ENCODE results near the gene CNNM3. TPM values are rescaled to one million over a fixed set of nuclear protein-coding genes. Genes with fewer than 3 reads are reported as not detected.

The CNNM3 gene
- total RNA-seq, 1 donor from 2014 or later = 5.6 TPM

DNA sequence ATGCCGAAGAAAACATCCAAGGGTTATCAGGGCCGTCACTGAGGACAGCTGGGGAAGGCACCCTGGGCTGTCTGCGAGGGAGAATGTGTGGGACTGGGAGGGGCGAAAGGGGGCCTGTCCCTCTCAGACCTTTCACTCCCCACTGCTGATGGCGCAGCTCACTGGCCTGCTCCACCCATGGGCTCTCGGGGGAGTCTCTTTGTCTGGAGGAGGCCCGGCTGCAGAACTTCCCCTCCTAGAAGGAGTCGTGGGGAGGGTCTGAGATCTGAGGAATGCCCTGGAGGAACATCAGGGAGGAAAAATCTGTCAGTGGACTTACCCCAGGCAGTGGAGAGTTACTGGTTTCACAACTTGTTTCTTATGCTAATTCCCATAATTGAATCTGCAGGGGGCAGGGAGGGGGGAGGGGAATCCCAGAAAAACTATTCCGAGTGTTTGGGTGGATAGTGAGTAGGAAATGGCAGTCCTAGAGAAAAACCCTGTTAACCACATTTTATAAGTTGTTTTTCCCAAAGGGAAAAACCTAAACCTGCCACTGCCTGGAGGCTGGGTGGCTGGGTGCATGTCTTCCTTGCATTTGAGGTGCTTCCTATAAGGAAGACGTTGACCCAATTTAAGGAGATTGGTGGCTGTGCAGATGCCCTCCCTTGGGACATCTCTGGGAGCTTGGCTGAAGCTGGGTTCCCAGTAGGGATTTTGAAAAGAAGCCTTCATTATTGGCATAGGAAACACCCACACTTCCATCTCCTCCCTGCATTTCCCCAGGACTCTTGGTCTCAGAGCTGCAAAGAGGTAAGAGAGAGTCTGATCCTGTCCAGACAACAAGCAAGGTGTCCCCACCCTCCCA lies 65.5 kb downstream of the CNNM3 start:
- H3K4me1 ChIP-seq (ENCODE audit: insufficient read depth, low read length) = no peaks in the 10 kb centered on the region
- H3K9me3 ChIP-seq (ENCODE audit: insufficient read depth, low read depth, low read length) = no peaks in the 10 kb centered on the region
- H4K20me1 ChIP-seq (ENCODE audit: insufficient read depth, low read length) = no peaks in the 10 kb centered on the region
- H3K36me3 ChIP-seq (ENCODE audit: insufficient read depth, low read length) = no peaks in the 10 kb centered on the region
- H3K79me2 ChIP-seq (ENCODE audit: insufficient read depth, low read length) = no peaks in the 10 kb centered on the region
- TF ChIP-seq, protein P1, sequence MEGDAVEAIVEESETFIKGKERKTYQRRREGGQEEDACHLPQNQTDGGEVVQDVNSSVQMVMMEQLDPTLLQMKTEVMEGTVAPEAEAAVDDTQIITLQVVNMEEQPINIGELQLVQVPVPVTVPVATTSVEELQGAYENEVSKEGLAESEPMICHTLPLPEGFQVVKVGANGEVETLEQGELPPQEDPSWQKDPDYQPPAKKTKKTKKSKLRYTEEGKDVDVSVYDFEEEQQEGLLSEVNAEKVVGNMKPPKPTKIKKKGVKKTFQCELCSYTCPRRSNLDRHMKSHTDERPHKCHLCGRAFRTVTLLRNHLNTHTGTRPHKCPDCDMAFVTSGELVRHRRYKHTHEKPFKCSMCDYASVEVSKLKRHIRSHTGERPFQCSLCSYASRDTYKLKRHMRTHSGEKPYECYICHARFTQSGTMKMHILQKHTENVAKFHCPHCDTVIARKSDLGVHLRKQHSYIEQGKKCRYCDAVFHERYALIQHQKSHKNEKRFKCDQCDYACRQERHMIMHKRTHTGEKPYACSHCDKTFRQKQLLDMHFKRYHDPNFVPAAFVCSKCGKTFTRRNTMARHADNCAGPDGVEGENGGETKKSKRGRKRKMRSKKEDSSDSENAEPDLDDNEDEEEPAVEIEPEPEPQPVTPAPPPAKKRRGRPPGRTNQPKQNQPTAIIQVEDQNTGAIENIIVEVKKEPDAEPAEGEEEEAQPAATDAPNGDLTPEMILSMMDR (IDR thresholded peaks at IDR 0.05; ENCODE audit: insufficient read depth, low read depth, low read length) = no peak
- TF ChIP-seq EZH2 (IDR thresholded peaks at IDR 0.05; ENCODE audit: insufficient read depth, low read length) = no peak
- peaks cover 11% of the 10 kb centered on the region for H3K4me1 Mint-ChIP-seq (ENCODE audit: low read depth, unreplicated experiment)
- no peak overlapping the region for H3K4me3 ChIP-seq (ENCODE audit: insufficient read depth, low read depth, low read length)
- H2AFZ ChIP-seq (ENCODE audit: low read depth, low read length) = no peak overlapping the region
- H3K27me3 ChIP-seq (ENCODE audit: insufficient read depth, low read length) = peaks cover 5% of the 10 kb centered on the region
- no peak overlapping the region for H3K4me2 ChIP-seq (ENCODE audit: low read length)
- no peak for FAIRE-seq
- DNase-seq (ENCODE audit: low read depth) = no peak
- H3K4me3 Mint-ChIP-seq (ENCODE audit: unreplicated experiment) = no peak overlapping the region
- H3K36me3 Mint-ChIP-seq (ENCODE audit: low read depth, unreplicated experiment) = no peaks in the 10 kb centered on the region
- H3K27ac ChIP-seq (ENCODE audit: low read depth, low read length) = no peak overlapping the region
- peaks cover 16% of the 10 kb centered on the region for H3K27me3 Mint-ChIP-seq (ENCODE audit: low read depth, unreplicated experiment)
- H3K27ac Mint-ChIP-seq (ENCODE audit: unreplicated experiment) = no peak overlapping the region
- H3K9ac ChIP-seq (ENCODE audit: low read length) = no peak overlapping the region
- H3K9me3 Mint-ChIP-seq (ENCODE audit: unreplicated experiment) = no peaks in the 10 kb centered on the region

DNA sequence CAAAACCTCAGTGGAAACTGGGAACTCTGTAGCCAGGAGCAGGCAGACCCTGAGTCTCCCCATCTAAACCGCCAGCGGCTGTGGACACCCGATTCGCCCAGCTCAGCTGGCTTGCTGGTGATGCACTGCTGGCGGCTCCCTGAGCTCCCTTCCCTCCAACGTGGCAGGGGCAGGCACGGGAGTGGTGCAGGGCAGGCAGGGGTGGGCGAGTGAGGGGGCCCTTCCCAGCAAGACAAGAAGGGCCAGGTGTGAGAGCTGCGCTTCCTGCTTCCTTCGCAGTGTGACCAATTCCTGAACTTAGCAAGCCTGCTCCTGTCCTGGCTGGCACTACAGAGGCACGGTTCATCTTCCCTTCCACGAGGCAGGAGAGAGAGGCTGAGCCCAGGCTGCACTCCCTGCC lies 66.2 kb downstream of the CNNM3 start:
- Mint-ChIP-seq H3K27ac (ENCODE audit: unreplicated experiment) (no peak overlapping the region), H3K4me3 (ENCODE audit: unreplicated experiment) (no peak overlapping the region), H3K27me3 (ENCODE audit: low read depth, unreplicated experiment) (peaks cover 16% of the 10 kb centered on the region), H3K9me3 (ENCODE audit: unreplicated experiment) (no peaks in the 10 kb centered on the region), H3K36me3 (ENCODE audit: low read depth, unreplicated experiment) (no peaks in the 10 kb centered on the region), H3K4me1 (ENCODE audit: low read depth, unreplicated experiment) (peaks cover 10% of the 10 kb centered on the region)
- Histone ChIP-seq H3K27me3 (ENCODE audit: insufficient read depth, low read length) (peaks cover 5% of the 10 kb centered on the region), H3K79me2 (ENCODE audit: insufficient read depth, low read length) (no peaks in the 10 kb centered on the region), H4K20me1 (ENCODE audit: insufficient read depth, low read length) (no peaks in the 10 kb centered on the region), H3K9me3 (ENCODE audit: insufficient read depth, low read depth, low read length) (no peaks in the 10 kb centered on the region), H2AFZ (ENCODE audit: low read depth, low read length) (no peak overlapping the region), H3K9ac (ENCODE audit: low read length) (no peak overlapping the region), H3K4me3 (ENCODE audit: insufficient read depth, low read depth, low read length) (no peak overlapping the region), H3K4me2 (ENCODE audit: low read length) (no peak overlapping the region), H3K4me1 (ENCODE audit: insufficient read depth, low read length) (no peaks in the 10 kb centered on the region), H3K36me3 (ENCODE audit: insufficient read depth, low read length) (no peaks in the 10 kb centered on the region), H3K27ac (ENCODE audit: low read depth, low read length) (no peak overlapping the region)
- DNase-seq (ENCODE audit: low read depth) (no peak), FAIRE-seq (no peak)
- TF ChIP-seq, protein P1 (IDR thresholded peaks at IDR 0.05; ENCODE audit: insufficient read depth, low read depth, low read length) = no peak
- no peak for TF ChIP-seq EZH2 (IDR thresholded peaks at IDR 0.05; ENCODE audit: insufficient read depth, low read length)

- DNase-seq (ENCODE audit: low read depth) (no peak), FAIRE-seq (no peak)
- no peak overlapping the region for H3K27ac Mint-ChIP-seq (ENCODE audit: unreplicated experiment)
- Histone ChIP-seq H2AFZ (ENCODE audit: low read depth, low read length) (no peak overlapping the region), H3K4me3 (ENCODE audit: insufficient read depth, low read depth, low read length) (no peak overlapping the region), H3K4me1 (ENCODE audit: insufficient read depth, low read length) (no peaks in the 10 kb centered on the region), H3K4me2 (ENCODE audit: low read length) (no peak overlapping the region), H3K27me3 (ENCODE audit: insufficient read depth, low read length) (peaks cover 5% of the 10 kb centered on the region), H3K79me2 (ENCODE audit: insufficient read depth, low read length) (no peaks in the 10 kb centered on the region), H3K9ac (ENCODE audit: low read length) (no peak overlapping the region), H3K9me3 (ENCODE audit: insufficient read depth, low read depth, low read length) (no peaks in the 10 kb centered on the region), H4K20me1 (ENCODE audit: insufficient read depth, low read length) (no peaks in the 10 kb centered on the region), H3K36me3 (ENCODE audit: insufficient read depth, low read length) (no peaks in the 10 kb centered on the region), H3K27ac (ENCODE audit: low read depth, low read length) (no peak overlapping the region)
- no peaks in the 10 kb centered on the region for H3K36me3 Mint-ChIP-seq (ENCODE audit: low read depth, unreplicated experiment)
- peaks cover 17% of the 10 kb centered on the region for H3K4me1 Mint-ChIP-seq (ENCODE audit: low read depth, unreplicated experiment)
- TF ChIP-seq, protein P1 (IDR thresholded peaks at IDR 0.05; ENCODE audit: insufficient read depth, low read depth, low read length) = no peak
- no peak for TF ChIP-seq EZH2 (IDR thresholded peaks at IDR 0.05; ENCODE audit: insufficient read depth, low read length)
- no peaks in the 10 kb centered on the region for H3K9me3 Mint-ChIP-seq (ENCODE audit: unreplicated experiment)
- H3K27me3 Mint-ChIP-seq (ENCODE audit: low read depth, unreplicated experiment) = peaks cover 16% of the 10 kb centered on the region
- no peak overlapping the region for H3K4me3 Mint-ChIP-seq (ENCODE audit: unreplicated experiment)
These were observed 66.8 kb downstream of the CNNM3 start for GRCh38 chr2:96882906-96883305.

All from astrocyte (in vitro differentiated cells and primary cell).